H9 (cell line): ENCODE results near the gene IGSF3. TPM values are rescaled to one million over a fixed set of nuclear protein-coding genes. Genes with fewer than 3 reads are reported as not detected.

Experiments used
- DNase-seq: peaks from one replicate; pipeline ENCODE4 v3.0.0-alpha.2; 2017
- H2AFZ ChIP-seq: one replicate; pipeline ENCODE4 v1.6.1; 2013; ENCODE audit warnings: mild to moderate bottlenecking, low read length, control low read depth, moderate library complexity
- H2AK5ac ChIP-seq: 2 replicates; pipeline ENCODE4 v1.6.1; 2013; ENCODE audit warnings: low read length, control low read depth, mixed read lengths; ENCODE audit not compliant: insufficient read length
- H2BK120ac ChIP-seq: one replicate; pipeline ENCODE4 v1.6.1; 2013; ENCODE audit warnings: low read depth, mild to moderate bottlenecking, low read length, control low read depth, inconsistent platforms; ENCODE audit not compliant: poor library complexity, severe bottlenecking
- H2BK12ac ChIP-seq: 2 replicates; pipeline ENCODE4 v1.6.1; 2013; ENCODE audit warnings: low read length, control low read depth, mixed read lengths, low read depth; ENCODE audit not compliant: insufficient read length
- H2BK15ac ChIP-seq: 2 replicates; pipeline ENCODE4 v1.6.1; 2013; ENCODE audit warnings: low read depth, low read length, control low read depth
- H2BK20ac ChIP-seq: one replicate; pipeline ENCODE4 v1.6.1; 2013; ENCODE audit warnings: low read depth, mild to moderate bottlenecking, low read length, control low read depth, inconsistent platforms; ENCODE audit not compliant: poor library complexity, severe bottlenecking
- H2BK5ac ChIP-seq: 2 replicates; pipeline ENCODE4 v1.6.1; 2013; ENCODE audit warnings: low read length, control low read depth, mixed read lengths; ENCODE audit not compliant: insufficient read length
- H3K14ac ChIP-seq: 2 replicates; pipeline ENCODE4 v1.6.1; 2013; ENCODE audit warnings: low read length, control low read depth; ENCODE audit not compliant: insufficient read depth
- H3K18ac ChIP-seq: 2 replicates; pipeline ENCODE4 v1.6.1; 2013; ENCODE audit warnings: low read depth, mild to moderate bottlenecking, mixed read lengths, low read length, control low read depth; ENCODE audit not compliant: insufficient read length
- H3K23ac ChIP-seq: 2 replicates; pipeline ENCODE4 v1.6.1; 2013; ENCODE audit warnings: low read length, control low read depth, mixed read lengths, low read depth; ENCODE audit not compliant: insufficient read length
- H3K23me2 ChIP-seq: 2 replicates; pipeline ENCODE4 v1.6.1; 2013; ENCODE audit warnings: low read depth, mild to moderate bottlenecking, mixed read lengths, low read length, control low read depth; ENCODE audit not compliant: insufficient read length, poor library complexity, severe bottlenecking
- H3K27ac ChIP-seq: 2 replicates; pipeline ENCODE4 v1.5.1; 2013; ENCODE audit warnings: low read length, control low read depth, mixed read lengths, low read depth; ENCODE audit not compliant: insufficient read length
- H3K27me3 ChIP-seq: 2 replicates; pipeline ENCODE4 v1.6.1; 2013; ENCODE audit warnings: low read length, control low read depth, inconsistent platforms; ENCODE audit not compliant: insufficient read depth
- H3K4ac ChIP-seq: 2 replicates; pipeline ENCODE4 v1.6.1; 2013; ENCODE audit warnings: low read depth, mild to moderate bottlenecking, control low read depth, inconsistent platforms, low read length, moderate library complexity
- H3K4me1 ChIP-seq: 2 replicates; pipeline ENCODE4 v1.6.1; 2013; ENCODE audit warnings: low read length, control low read depth, inconsistent platforms; ENCODE audit not compliant: insufficient read depth
- H3K4me2 ChIP-seq: 2 replicates; pipeline ENCODE4 v1.6.1; 2013; ENCODE audit warnings: low read length, control low read depth, mixed read lengths; ENCODE audit not compliant: insufficient read length, insufficient read depth
- H3K56ac ChIP-seq: 2 replicates; pipeline ENCODE4 v1.6.1; 2013; ENCODE audit warnings: low read depth, mild to moderate bottlenecking, mixed read lengths, low read length, control low read depth; ENCODE audit not compliant: insufficient read length
- H3K79me1 ChIP-seq: 2 replicates; pipeline ENCODE4 v1.6.1; 2013; ENCODE audit warnings: low read depth, mild to moderate bottlenecking, moderate library complexity, low read length, control low read depth, inconsistent platforms; ENCODE audit not compliant: insufficient read depth, poor library complexity, severe bottlenecking
- H3K79me2 ChIP-seq: 2 replicates; pipeline ENCODE4 v1.6.1; 2013; ENCODE audit warnings: low read length, control low read depth, inconsistent platforms; ENCODE audit not compliant: insufficient read depth
- H3K9ac ChIP-seq: 2 replicates; pipeline ENCODE4 v1.6.1; 2013; ENCODE audit warnings: low read length, control low read depth, mixed read lengths; ENCODE audit not compliant: insufficient read length; ENCODE audit errors: extremely low read depth
- H3K9me3 ChIP-seq: one replicate; pipeline ENCODE4 v1.6.1; 2013; ENCODE audit warnings: low read depth, low read length, inconsistent platforms; ENCODE audit not compliant: control insufficient read depth
- H3T11ph ChIP-seq: one replicate; pipeline ENCODE4 v1.6.1; 2013; ENCODE audit warnings: mild to moderate bottlenecking, low read length, control low read depth, inconsistent platforms
- H4K20me1 ChIP-seq: one replicate; pipeline ENCODE4 v1.6.1; 2013; ENCODE audit not compliant: control insufficient read depth, insufficient read length, insufficient read depth
- H4K5ac ChIP-seq: 2 replicates; pipeline ENCODE4 v1.6.1; 2013; ENCODE audit warnings: low read depth, mild to moderate bottlenecking, mixed read lengths, low read length, control low read depth; ENCODE audit not compliant: insufficient read length
- H4K8ac ChIP-seq: replicated peaks from 2 replicates; pipeline ENCODE4 v1.6.1; 2013; ENCODE audit warnings: low read length, control low read depth, mixed read lengths, low read depth; ENCODE audit not compliant: insufficient read length
- H4K91ac ChIP-seq: 2 replicates; pipeline ENCODE4 v1.6.1; 2013; ENCODE audit warnings: low read depth, mild to moderate bottlenecking, moderate library complexity, mixed read lengths, low read length, control low read depth; ENCODE audit not compliant: insufficient read length
- H3K27ac Mint-ChIP-seq, 3 experiments: 2 replicates in 2 of 3; 3 replicates in 1 of 3; pipeline ENCODE4 v1.8.0; 2020 to 2021; ENCODE audit warnings: mixed read lengths in 3 of 3, mild to moderate bottlenecking in 1 of 3, moderate library complexity in 1 of 3
- H3K27me3 Mint-ChIP-seq: 2 replicates; pipeline ENCODE4 v1.8.0; 2021; ENCODE audit warnings: low read depth, mild to moderate bottlenecking, moderate library complexity, mixed read lengths
- H3K36me3 Mint-ChIP-seq, 3 experiments: 2 replicates in 2 of 3; 3 replicates in 1 of 3; pipeline ENCODE4 v1.8.0; 2020 to 2021; ENCODE audit warnings: low read depth in 3 of 3, mixed read lengths in 3 of 3; ENCODE audit not compliant: insufficient read depth in 1 of 3
- H3K4me1 Mint-ChIP-seq, 2 experiments: 2 replicates each; pipeline ENCODE4 v1.8.0; 2020; ENCODE audit warnings: mixed read lengths in 2 of 2
- H3K4me3 Mint-ChIP-seq, 2 experiments: 2 replicates in 1 of 2; 3 replicates in 1 of 2; pipeline ENCODE4 v1.8.0; 2020 to 2021; ENCODE audit warnings: mild to moderate bottlenecking in 2 of 2, mixed read lengths in 2 of 2, moderate library complexity in 1 of 2
- H3K9me3 Mint-ChIP-seq, 2 experiments: 2 replicates in 1 of 2; 3 replicates in 1 of 2; pipeline ENCODE4 v1.8.0; 2020; ENCODE audit warnings: mild to moderate bottlenecking in 2 of 2, mixed read lengths in 2 of 2, moderate library complexity in 1 of 2
- CTCF ChIP-seq: fragments of 200-600 bp; sonication (generic); conservative IDR thresholded peaks from 3 replicates; pipeline ENCODE4 v1.8.0; 2021; ENCODE audit warnings: antibody characterized with exemption, mild to moderate bottlenecking
- WGBS: extraction: QIAGEN DNeasy Blood & Tissue Kit; methylation state at CpG from one replicate; pipeline ENCODE4 v1.1.7; 2013; ENCODE audit warnings: missing lambda C conversion rate, low lambda C conversion rate, mixed read lengths; ENCODE audit not compliant: insufficient read length; ENCODE audit errors: extremely low coverage; 5-methylcytosine and 5-hydroxymethylcytosine counted together
- total RNA-seq: library from RNA; stranded (reverse); gene quantifications from 2 replicates; pipeline ENCODE4 v1.2.1, GENCODE V29; 2021

The IGSF3 gene
- total RNA-seq, 1 experiment from 2014 or later = 19.1 TPM

- no peak overlapping the region for H2BK5ac ChIP-seq
- peaks cover 4 to 6% of the 10 kb centered on the region in 2 experiments; a peak in 4 of 5 replicates for H3K9me3 Mint-ChIP-seq
- WGBS = no CpG with 5 or more reads among the region's 2 CpGs
Measured at GRCh38 chr1:116698244-116698595, 30.7 kb upstream of the IGSF3 start.

More at GRCh38 chr1:116698244-116698595, 30.7 kb upstream of the IGSF3 start:
- no peak overlapping the region for H4K91ac ChIP-seq
- Mint-ChIP-seq H3K36me3 (peaks cover 0 to 4% (median 0%) of the 10 kb centered on the region in 3 experiments; a peak in 3 of 7 replicates), H3K4me1 (peaks cover 15 to 16% of the 10 kb centered on the region in 2 experiments), H3K27me3 (no peaks in the 10 kb centered on the region), H3K4me3 (no peak overlapping the region), H3K27ac (no peak overlapping the region)
- no peak overlapping the region for H4K5ac ChIP-seq
- no peaks in the 10 kb centered on the region for H3K79me1 ChIP-seq
- H2BK12ac ChIP-seq = no peak overlapping the region
- peaks cover 10% of the 10 kb centered on the region for H3K4me1 ChIP-seq
- no peak overlapping the region for H3K23ac ChIP-seq
- no peaks in the 10 kb centered on the region for H3K27me3 ChIP-seq
- H3K9me3 ChIP-seq = no peaks in the 10 kb centered on the region
- H2AFZ ChIP-seq = no peak overlapping the region
- no peak overlapping the region for H2BK20ac ChIP-seq
- H3K18ac ChIP-seq = no peak overlapping the region
- H2BK15ac ChIP-seq = no peak overlapping the region
- H3K4ac ChIP-seq = no peak overlapping the region
- no peak overlapping the region for H3K27ac ChIP-seq
- H3T11ph ChIP-seq = no peak overlapping the region
- H4K20me1 ChIP-seq = no peaks in the 10 kb centered on the region
- no peaks in the 10 kb centered on the region for H3K79me2 ChIP-seq
- H3K9ac ChIP-seq = no peak overlapping the region
- H2AK5ac ChIP-seq = no peak overlapping the region
- no peak for DNase-seq
- no peak overlapping the region for H3K56ac ChIP-seq
- TF ChIP-seq CTCF = no peak
- no peak overlapping the region for H3K4me2 ChIP-seq
- no peaks in the 10 kb centered on the region for H3K23me2 ChIP-seq
- H2BK120ac ChIP-seq = no peak overlapping the region
- no peak overlapping the region for H3K14ac ChIP-seq
- H4K8ac ChIP-seq = no peak overlapping the region
